HG02610 (cell line): ENCODE data around the gene NRL.
A peak's percentile ranks its signal among the peaks of the same experiment; 100 is the strongest.

Experiments
- ATAC-seq: cut with Tn5 transposase; IDR thresholded peaks from one replicate; pipeline ENCODE4 v1.9.1; 2021; ENCODE audit warnings: mild to moderate bottlenecking, moderate library complexity; ENCODE audit not compliant: unreplicated experiment

The NRL gene

GRCh38 chr14:24100982-24101494 lies 13.7 kb downstream of the NRL start:
- no peak for ATAC-seq

DNA sequence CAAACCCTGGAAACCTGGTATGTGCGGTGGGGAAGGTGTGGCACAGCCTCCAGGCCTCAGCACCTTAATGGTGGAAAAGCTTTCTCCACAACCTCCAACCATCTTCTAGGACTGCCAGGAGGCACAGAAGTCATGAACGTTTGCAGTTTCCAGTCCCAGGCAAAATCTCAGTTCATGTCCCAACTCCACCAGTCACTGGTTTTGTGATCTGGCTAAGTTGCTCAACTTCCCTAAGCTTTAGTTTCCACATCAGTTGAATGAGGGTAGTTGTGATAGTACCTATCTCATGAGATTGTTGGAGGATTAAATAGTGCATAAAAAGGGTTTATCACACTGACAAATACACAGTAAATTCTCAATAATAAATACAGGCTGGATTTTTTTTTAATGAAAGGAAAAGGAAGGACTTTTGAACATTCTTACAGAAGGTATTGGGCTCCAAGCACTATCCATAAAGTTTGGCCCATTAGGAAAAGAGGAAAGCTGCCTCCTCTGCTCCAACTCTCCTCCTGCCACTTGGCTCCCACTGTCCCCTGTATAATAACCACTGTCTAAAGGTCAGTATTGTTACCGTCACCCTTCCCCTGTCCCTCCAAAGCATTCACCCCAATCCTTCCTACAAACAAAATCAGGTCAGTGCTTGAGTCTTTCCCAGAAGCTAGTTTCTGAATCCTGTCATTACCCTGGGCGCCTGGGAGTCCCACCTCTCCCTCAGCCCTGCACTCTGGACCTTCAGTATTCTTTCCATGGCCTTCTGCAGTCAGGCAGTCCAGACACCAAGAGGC lies 14.4 kb downstream of the NRL start:
- ATAC-seq = no peak

GRCh38 chr14:24098927-24099813 lies 15.6 kb downstream of the NRL start:
- no peak for ATAC-seq

GRCh38 chr14:24098229-24098926 lies 16.4 kb downstream of the NRL start:
- no peak for ATAC-seq

- ATAC-seq = no peak
Observed at GRCh38 chr14:24096545-24097181, 18.1 kb downstream of the NRL start.

- peak; percentile 81 for ATAC-seq
Observed at GRCh38 chr14:24095271-24096068, 19.3 kb downstream of the NRL start.

- no peak for ATAC-seq
Observed at GRCh38 chr14:24094841-24095270, 19.9 kb downstream of the NRL start.

- peak; percentile 34 for ATAC-seq
Observed at GRCh38 chr14:24093901-24094840, 20.6 kb downstream of the NRL start, which contains the start of gene PCK2. TSS of gene PCK2 (plus strand) at chr14:24094311. CDS start at chr14:24094406, 95 bp downstream.

DNA sequence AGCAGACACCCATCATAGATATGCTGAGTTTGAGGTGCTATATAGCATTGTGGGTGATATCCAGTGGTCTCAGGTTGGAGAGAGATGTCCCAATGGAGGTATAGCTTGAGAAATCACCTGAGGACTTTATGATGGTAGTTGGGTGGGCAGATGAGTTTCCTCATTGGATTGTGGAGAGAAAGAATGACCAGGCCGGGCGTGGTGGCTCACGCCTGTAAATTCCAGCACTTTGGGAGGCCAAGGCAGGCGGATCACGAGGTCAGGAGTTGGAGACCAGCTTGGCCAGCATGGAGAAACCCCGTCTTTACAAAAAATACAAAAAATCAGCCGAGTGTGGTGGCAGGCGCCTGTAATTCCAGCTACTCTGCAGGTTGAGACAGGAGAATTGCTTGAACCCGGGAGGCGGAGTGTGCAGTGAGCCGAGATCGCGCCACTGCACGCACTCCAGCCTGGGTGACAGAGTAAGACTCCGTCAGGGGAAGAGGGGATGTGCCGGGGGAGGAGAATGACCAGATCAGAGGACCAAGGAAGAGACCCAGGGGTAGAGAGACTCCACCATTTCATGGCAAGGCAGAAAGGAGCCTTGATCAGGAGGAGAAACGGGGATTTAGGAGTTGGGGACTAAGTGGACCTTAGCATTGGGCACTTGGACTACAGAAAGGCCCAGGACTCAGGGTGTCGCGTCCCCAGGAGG lies 21.4 kb downstream of the NRL start:
- ATAC-seq = no peak

GRCh38 chr14:24092505-24093206 lies 22.1 kb downstream of the NRL start:
- ATAC-seq = no peak

- ATAC-seq = no peak
Observed at GRCh38 chr14:24092110-24092504, 22.6 kb downstream of the NRL start.

GRCh38 chr14:24089890-24090289 lies 24.9 kb downstream of the NRL start:
- ATAC-seq = no peak

DNA sequence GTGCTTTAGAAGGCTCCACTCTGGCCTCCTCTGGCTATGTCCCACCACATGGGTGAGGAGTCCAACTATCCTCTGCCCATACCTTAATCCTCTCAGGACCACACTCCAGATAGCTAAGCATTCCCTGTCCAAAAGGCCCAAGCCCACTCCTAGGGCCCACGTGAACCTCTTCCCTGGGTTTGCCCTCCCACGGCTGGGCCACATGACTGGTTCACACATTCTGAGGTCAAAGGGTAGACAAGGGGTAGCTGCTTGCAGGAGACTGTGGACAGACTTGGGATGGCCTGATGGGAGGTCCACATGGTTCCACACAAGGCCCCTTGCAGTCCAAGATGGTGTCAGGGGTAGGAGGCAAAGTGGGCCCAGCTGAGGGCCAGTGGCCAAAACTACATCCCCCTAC lies 26.7 kb downstream of the NRL start:
- ATAC-seq = no peak

DNA sequence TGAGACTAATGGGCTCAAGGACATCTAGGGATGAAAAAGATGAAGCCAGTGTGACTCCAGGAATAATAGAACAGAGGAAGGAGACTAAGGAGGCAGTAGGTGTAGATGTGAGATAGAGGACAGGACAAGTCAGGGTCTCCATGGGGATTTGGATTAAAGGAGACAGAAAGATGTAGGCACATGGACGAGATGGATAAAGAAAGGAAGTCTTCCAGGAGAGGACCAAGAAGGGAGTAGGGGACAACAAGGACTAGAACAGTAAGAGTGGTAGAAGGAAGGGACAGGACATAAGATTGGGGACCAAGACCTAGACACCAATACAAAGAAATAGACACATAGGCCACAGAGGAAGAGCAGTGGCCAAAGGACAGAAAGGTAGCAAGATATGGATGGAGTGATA lies 27.7 kb downstream of the NRL start:
- ATAC-seq = no peak

GRCh38 chr14:24086193-24086955 lies 28.4 kb downstream of the NRL start:
- ATAC-seq = no peak

DNA sequence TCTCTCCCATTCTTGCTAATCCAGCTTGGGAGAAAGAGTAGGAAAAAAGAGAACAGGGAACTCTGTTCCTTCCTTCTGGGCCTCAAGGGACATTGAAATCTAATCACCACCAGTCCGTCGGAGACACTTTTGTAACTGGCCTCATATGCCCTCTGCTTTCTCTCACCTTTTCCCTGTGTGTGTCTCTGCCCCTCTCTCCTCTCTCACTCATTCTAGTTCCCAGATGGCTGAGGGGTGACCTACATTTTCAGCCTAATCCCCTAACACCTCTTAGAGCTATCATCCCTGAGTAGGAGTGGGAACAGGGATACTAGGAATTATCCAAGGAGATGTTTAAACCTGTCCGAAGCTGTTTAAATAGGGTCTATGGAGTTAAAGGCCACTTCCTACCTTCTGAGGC lies 29.5 kb downstream of the NRL start:
- no peak for ATAC-seq

- ATAC-seq = no peak
Observed at GRCh38 chr14:24084440-24084839, 30.3 kb downstream of the NRL start.
